ENCODE results near the gene CERS6. TPM values are rescaled to one million over a fixed set of nuclear protein-coding genes. Genes with fewer than 3 reads are reported as not detected.

CERS6 gene
- total RNA-seq, 2 donors from 2014 or later = 12.5 to 16.3 TPM

- intact Hi-C loops (cut with DNase I) = no loop called here
- DNase-seq (no peak), ATAC-seq (no peak)
- H3K9me3 ChIP-seq = no peaks in the 10 kb centered on the region
- no peak overlapping the region for H3K27ac ChIP-seq
- TF ChIP-seq CTCF (IDR thresholded peaks at IDR 0.05) (no peak), POLR2A (IDR thresholded peaks at IDR 0.05) (no peak)
- no peaks in the 10 kb centered on the region for H3K36me3 ChIP-seq (replicated peaks in 1 of 2; ENCODE audit: insufficient read depth in 1 of 2, low read depth in 2 of 2)
- no peak overlapping the region for H3K4me3 ChIP-seq
- 71 to 78% methylated on average over 1 of the region's 1 CpG for WGBS, 2 donors
- H3K4me1 ChIP-seq = peaks cover 7% of the 10 kb centered on the region
- H3K27me3 ChIP-seq = no peaks in the 10 kb centered on the region
Measured at GRCh38 chr2:168478206-168478605, 22.1 kb downstream of the CERS6 start.

GRCh38 chr2:168480356-168480755 lies 24.3 kb downstream of the CERS6 start:
- H3K4me1 ChIP-seq = peaks cover 7% of the 10 kb centered on the region
- no peaks in the 10 kb centered on the region for H3K27me3 ChIP-seq
- H3K36me3 ChIP-seq (replicated peaks in 1 of 2; ENCODE audit: insufficient read depth in 1 of 2, low read depth in 2 of 2) = no peaks in the 10 kb centered on the region
- TF ChIP-seq CTCF (IDR thresholded peaks at IDR 0.05) = no peak
- no peak overlapping the region for H3K4me3 ChIP-seq
- ATAC-seq = peak; percentile 62
- peak in 1 of 4 donors; percentile 22 for DNase-seq
- 35 to 51% methylated on average over 3 of the region's 3 CpGs for WGBS, 2 donors
- H3K9me3 ChIP-seq = no peaks in the 10 kb centered on the region
- intact Hi-C loops (cut with DNase I) = no loop called here
- peak overlapping the region in 1 of 4 donors; percentile 17 for H3K27ac ChIP-seq

GRCh38 chr2:168480825-168481585 lies 24.9 kb downstream of the CERS6 start:
- intact Hi-C loops (cut with DNase I) = no loop called here
- Histone ChIP-seq H3K27ac (peak overlapping the region in 1 of 4 donors; percentile 17), H3K9me3 (no peaks in the 10 kb centered on the region), H3K4me1 (peaks cover 7% of the 10 kb centered on the region), H3K4me3 (no peak overlapping the region), H3K36me3 (replicated peaks in 1 of 2; ENCODE audit: insufficient read depth in 1 of 2, low read depth in 2 of 2) (no peaks in the 10 kb centered on the region), H3K27me3 (no peaks in the 10 kb centered on the region)
- ATAC-seq = no peak
- 80 to 86% methylated on average over 15 of the region's 15 CpGs for WGBS, 2 donors
- peak in 2 of 4 donors; percentile 32 to 36 for DNase-seq
- TF ChIP-seq POLR2A (IDR thresholded peaks at IDR 0.05) (no peak), CTCF (IDR thresholded peaks at IDR 0.05) (no peak)

GRCh38 chr2:168482269-168482668 lies 26.2 kb downstream of the CERS6 start:
- TF ChIP-seq POLR2A (IDR thresholded peaks at IDR 0.05) = no peak
- TF ChIP-seq CTCF (IDR thresholded peaks at IDR 0.05) = no peak
- peaks cover 7% of the 10 kb centered on the region for H3K4me1 ChIP-seq
- H3K27ac ChIP-seq = no peak overlapping the region
- 64 to 69% methylated on average over 2 of the region's 2 CpGs for WGBS, 2 donors
- no peak overlapping the region for H3K4me3 ChIP-seq
- no peak for DNase-seq
- intact Hi-C loops (cut with DNase I) = no loop called here
- H3K36me3 ChIP-seq (replicated peaks in 1 of 2; ENCODE audit: insufficient read depth in 1 of 2, low read depth in 2 of 2) = no peaks in the 10 kb centered on the region
- H3K9me3 ChIP-seq = no peaks in the 10 kb centered on the region
- H3K27me3 ChIP-seq = no peaks in the 10 kb centered on the region
- no peak for ATAC-seq

Data from body of pancreas (tissue), 4 donors.